NCI-H82 treated with DMSO at 0.1 percent for 48 hours (cell line): Measurements from ENCODE around the gene WDR48.
A peak's percentile ranks its signal among the peaks of the same experiment; 100 is the strongest.
"Not testable (repeated sequence)": the region's sequence is repeated elsewhere in the genome, so short reads cannot be mapped to it uniquely, and the experiment has no call there.

Experiments used
- DNase-seq: peaks from one replicate; lab custom pipeline; 2025; ENCODE audit not compliant: unreplicated experiment; lab: John Stamatoyannopoulos, UW

WDR48 gene

DNA sequence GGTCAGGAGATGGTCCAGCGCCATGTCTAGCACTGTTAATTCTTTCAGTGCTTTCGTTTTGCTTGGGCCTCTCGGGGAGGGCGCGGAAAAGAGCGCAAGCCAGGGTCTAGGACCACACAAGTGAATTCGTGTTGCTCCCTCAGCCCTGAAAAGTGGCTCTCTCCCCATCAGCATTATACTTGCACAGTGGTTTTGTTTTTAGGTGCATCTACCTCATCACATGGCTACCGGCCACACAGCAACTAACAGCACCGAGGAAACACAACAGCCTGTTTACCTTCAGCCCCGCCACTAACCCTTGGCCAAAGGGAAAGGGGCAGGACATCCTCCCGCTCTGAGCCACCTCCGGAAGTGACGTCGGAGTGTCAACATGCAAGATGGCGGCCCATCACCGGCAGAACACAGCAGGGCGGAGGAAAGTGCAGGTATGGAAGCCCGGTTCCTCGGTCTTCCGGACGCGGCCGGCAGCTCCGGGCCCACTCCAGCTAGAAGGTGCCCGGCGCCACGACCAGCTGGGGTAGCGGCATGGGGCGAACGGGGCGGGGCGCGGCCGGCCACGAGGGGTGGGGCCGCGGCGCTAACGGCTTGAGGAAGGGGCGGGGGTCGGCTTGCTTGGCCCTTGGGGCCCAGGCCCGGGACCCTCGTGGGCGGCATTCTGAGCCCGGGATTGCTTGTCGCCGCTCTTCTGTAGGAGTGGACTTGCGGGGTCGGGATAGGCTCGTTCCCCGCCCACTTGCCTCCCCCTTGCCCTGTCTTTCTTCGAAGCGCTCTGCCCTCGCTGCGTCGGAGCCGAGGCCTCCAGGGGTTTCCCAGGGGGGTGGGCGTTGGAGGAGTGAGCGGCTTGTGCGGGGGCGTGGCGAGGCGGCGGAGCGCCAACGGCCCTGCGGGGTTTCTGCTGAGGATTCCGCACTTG is at the start of gene WDR48, which contains the start of gene SCN11A:
WDR48 (plus strand) TSS at position 368 of the 913 bp plus-strand sequence; CDS start at position 378, 10 bp downstream.
SCN11A (minus strand) TSS at position 296 of the 913 bp plus-strand sequence. CDS start 101,582 bp downstream, outside the sequence.
- DNase-seq = peak; percentile 45

GRCh38 chr3:39005295-39005694 is 46.5 kb upstream of the WDR48 start:
- no peak for DNase-seq

- no peak for DNase-seq
Observed at GRCh38 chr3:39011191-39011736, 40.6 kb upstream of the WDR48 start.

DNA sequence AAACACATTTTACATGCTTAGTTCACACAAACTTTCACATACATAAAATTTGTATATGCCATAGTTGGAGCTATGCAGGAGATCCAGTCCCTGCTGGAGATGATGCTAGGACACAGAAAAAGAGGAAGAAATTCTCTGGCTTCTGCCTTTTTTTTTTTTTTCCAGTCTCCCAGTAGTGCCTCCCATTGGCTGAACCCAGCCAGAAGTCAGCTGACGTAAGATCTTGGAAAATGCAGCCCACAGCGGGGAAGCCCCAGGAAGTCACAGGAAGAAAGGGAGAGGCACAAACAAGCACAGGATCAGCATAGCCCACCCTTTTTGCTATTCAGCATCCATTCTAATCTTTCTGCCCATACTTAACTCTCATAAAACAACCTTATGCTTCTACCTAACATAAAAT is 38.5 kb upstream of the WDR48 start:
- no peak for DNase-seq

DNA sequence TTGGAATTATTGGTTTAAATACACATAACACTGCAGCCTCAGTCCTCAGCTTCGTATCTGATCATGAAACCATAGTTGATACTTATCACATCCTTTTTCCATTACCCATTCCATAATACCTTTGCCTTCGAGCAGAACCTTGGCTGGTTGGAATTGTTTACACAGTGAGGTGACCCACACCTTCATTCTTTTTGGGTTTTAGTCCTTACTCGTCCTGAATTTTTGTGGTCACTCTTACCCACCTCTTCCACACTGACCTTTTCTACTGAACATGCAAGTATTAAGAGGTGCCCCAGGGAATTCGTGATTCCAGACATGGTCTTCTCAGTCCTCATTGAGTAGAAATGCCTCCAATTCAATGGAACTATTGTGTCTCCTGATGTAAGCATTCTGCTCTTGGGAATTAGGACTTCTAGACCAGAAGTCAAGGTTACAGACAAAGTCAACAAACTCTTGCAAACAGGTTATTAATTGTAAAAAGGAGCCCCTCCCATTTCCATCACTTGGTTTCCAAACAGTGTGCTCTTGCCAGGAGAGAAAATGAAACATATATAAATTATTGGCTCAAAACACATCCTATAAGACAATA is 37.8 kb upstream of the WDR48 start:
- no peak for DNase-seq

DNA sequence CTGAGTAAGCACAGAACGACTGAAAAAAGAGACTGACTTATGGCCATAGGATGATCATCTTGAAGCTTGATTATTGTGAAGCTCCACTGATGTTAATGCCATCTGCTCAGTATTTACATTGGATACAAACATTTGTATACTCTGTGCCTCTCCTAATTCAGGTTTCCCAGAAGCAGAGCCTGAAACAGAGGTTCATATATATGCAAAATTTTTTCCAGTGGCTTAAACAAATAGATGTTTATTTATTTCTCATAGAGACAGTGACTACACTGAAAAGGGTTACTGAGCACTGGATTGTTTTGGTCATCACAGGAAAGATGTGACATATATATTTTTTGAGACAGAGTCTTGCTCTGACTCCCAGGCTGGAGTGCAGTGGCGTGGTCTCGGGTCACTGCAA is 36.4 kb upstream of the WDR48 start:
- no peak for DNase-seq

DNA sequence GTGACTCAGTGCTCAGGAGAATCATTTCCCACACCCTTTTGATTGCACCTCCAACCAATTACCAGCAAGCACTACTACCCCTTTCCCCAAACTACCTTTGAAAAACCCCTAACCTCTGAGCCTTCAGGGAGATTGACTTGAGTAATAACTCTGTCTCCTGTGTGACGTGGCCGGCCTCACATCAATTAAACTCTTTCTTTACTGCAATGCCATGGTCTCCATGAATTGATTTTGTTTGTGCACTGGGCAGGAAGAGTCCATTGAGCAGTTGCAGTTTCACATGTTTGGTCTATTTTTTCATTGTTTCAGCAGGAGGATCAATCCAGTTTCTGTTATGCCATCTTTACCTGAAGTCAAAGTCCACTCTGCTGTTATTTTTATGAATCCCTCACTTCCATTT is 32.5 kb upstream of the WDR48 start:
- DNase-seq = no peak

DNA sequence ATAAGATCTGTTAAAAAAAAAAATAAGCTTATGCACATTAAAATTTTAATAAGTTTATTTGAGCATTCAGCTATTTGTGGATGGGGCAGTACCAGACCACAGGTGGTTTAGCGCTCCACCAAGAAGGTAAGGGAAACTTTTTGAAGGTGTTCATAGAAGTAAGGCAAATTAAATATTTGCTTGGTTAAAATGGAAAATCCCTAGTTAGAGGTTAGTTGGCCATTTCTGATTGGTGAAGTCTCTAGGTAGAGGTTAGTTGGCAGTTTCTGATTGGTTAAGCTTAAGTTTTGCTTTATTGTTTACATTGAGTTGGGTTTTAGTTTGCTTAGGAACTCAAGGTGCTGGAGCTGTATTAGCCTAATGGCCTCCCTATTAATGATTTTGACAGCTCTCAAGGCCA is 30.8 kb upstream of the WDR48 start:
- DNase-seq = no peak

DNA sequence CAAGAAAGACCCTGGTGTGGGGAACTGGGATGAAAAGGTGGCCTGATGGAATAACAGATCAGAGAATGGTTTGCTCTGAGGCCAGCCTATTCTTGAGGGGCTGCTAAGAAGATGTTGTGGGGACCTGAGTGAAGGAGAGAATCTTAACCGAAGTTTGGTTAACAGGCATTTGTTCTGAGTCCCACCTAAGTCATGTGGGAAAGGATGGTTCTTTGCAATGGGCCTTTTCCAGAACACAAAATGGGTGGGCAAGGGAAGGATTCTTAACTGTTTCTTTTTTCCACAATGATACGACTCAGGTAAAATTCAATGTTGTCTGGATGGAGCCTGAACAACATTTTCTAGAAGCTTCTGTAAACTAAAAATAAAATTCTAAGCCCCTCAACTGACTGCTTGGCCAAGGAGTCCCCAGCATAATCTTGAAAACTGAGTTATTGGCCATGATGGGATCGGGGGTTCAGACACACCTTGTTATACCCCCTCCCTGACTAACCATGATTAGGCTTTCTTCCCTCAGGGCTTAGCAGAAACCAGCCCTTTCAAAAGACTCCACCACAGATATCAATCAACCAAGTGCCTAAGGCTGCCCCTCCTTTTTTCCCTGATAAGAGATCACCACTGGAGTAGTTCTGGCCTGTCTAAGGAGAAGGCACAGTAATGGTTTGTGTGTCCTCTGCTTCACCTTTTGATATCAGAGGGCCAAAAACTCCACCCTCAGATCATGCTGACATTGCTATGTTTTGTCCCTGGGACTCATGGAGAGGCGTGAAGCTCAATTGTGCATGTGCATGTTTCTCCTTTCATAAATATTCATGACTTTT is 30.1 kb upstream of the WDR48 start:
- no peak for DNase-seq

GRCh38 chr3:39022286-39022630 is 29.6 kb upstream of the WDR48 start:
- no peak for DNase-seq

DNA sequence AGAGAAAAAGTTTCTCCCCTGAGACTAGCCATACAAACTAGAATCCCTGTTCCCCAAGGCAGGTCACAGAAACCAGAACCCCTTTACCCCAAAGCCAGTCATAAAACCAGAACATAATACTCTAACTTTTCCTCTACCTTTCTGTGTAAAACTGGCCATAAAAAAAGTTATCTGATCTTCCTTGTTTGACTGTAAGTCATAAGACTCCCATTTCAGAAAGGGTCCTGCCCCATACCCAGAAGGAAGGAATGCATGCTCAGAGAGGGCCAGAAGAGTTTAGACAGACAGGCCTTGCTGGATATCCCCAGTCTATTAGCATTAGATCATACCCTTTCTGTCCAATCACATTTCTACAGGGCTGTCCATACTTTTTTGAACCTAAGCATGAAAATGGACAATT is 27.3 kb upstream of the WDR48 start:
- DNase-seq = no peak

GRCh38 chr3:39025222-39025970 is 26.4 kb upstream of the WDR48 start:
- DNase-seq = no peak

DNA sequence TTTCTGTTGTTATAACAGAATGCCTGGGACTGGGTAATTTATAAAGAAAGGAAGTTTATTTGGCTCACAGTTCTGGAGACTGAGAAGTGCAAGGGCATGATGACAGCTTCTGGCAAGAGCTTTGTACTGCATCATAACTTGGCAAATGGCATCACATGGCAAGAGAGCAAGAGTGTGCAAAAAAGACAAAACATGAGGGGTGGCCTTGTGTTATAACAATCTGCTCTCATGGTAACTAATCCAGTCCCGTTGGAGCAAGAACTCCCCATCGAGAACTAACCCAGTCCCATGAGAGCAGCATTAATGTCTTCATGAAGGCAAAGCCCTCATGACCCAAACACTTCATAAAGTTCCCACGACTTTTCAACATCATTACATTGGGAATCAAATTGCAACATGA is 23.3 kb upstream of the WDR48 start:
- no peak for DNase-seq

- DNase-seq = no peak
Observed at GRCh38 chr3:39029556-39029955, 22.3 kb upstream of the WDR48 start.

DNA sequence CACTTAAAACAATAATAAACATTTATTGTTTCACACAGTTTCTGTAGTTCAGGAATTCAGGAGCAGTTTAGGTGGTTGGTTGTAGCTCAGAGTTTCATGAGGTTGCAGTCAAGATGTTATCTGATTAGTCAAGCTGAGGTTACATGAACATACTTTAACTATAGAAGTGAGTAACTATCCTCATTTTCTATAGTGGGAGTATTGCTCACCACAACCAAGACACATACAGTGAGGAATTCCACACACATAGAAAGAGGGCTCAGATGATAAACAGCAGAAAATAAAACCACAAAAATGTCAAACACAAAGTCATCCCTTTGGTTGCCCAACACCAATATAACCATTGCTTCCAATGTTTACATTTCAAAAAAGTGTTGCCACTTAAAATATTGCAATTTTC is 13.7 kb upstream of the WDR48 start:
- no peak for DNase-seq

- DNase-seq = no peak
Observed at GRCh38 chr3:39050029-39050428, 1.8 kb upstream of the WDR48 start.

- DNase-seq = no peak
Observed at GRCh38 chr3:39052583-39052982, 767 bp downstream of the WDR48 start.

DNA sequence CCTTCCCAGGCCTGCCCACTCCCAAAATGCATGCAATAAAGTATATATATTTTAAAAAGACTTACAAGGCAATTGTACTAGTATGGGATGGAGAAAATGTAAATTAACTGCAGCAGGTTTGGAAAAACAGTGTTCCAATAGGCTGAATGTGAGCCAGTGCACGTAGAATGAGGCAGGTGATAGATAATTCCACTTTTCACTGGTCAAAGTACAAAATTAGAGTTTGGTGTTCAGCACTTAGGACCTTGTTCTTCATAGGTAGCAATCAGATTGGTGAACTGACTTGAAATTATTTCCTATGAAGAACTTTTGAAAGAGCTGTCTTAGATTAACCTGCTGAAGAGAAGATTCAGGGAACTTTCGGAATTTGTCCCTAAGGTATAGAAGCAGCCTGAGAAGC is 1.9 kb downstream of the WDR48 start:
- DNase-seq = no peak

DNA sequence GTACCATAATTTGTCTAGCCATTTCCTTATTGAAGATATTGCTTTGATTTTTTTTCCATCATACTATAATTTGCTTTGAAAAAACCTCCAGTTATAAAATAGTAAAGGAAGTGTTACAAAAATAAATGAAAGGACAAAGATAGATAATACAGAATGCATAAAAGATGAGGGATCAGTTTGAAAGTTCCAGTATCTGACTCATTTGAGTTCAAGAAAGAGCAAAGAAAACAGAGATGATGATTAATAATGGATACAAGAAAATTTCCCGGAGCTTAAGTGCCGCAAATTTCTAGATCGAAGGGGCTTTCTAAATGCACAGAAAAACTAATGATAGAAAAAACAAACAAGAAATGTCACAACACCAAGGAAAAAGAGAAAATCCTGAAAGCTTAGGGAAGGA is 4.3 kb downstream of the WDR48 start:
- DNase-seq = no peak

GRCh38 chr3:39061228-39061627 is 9.4 kb downstream of the WDR48 start:
- not testable (repeated sequence) for DNase-seq

GRCh38 chr3:39062180-39062579 is 10.4 kb downstream of the WDR48 start:
- DNase-seq = no peak
